Prostate gland (tissue), 2 donors: ENCODE results near the gene TSPAN32. TPM values are rescaled to one million over a fixed set of nuclear protein-coding genes. Genes with fewer than 3 reads are reported as not detected.

Experiments used
- DNase-seq: peaks from one replicate; pipeline ENCODE4 v3.0.0-alpha.2; 2019; ENCODE audit warnings: low spot score
- H3K27ac ChIP-seq, 2 donors: fragments of 200-600 bp; sonication (generic); 2 replicates each; pipeline ENCODE4 v1.5.1; 2017 to 2019
- H3K27me3 ChIP-seq: fragments of 200-600 bp; sonication (generic); replicated peaks from 2 replicates; pipeline ENCODE4 v1.5.1; 2019; ENCODE audit not compliant: insufficient read depth
- H3K36me3 ChIP-seq, 2 donors: fragments of 200-600 bp; sonication (generic); 1 replicate in 1 of 2; 2 replicates in 1 of 2; pipeline versions ENCODE4 v1.5.1 to v1.8.1; 2017 to 2019
- H3K4me1 ChIP-seq: fragments of 200-600 bp; sonication (generic); replicated peaks from 2 replicates; pipeline ENCODE4 v1.5.1; 2019
- H3K4me3 ChIP-seq, 2 donors: fragments of 200-600 bp; sonication (generic); 2 replicates each; pipeline ENCODE4 v1.5.1; 2017 to 2019
- H3K9me3 ChIP-seq: fragments of 200-600 bp; sonication (generic); 2 replicates; pipeline ENCODE4 v1.5.1; 2017
- POLR2A ChIP-seq: fragments of 450-650 bp; IDR thresholded peaks from one replicate; pipeline ENCODE4 v1.6.1; 2016; ENCODE audit warnings: antibody characterized with exemption, mild to moderate bottlenecking
- POLR2AphosphoS5 ChIP-seq: sonication (generic); formaldehyde crosslinking; IDR thresholded peaks from one replicate; pipeline ENCODE4 v1.6.1; 2017; ENCODE audit warnings: antibody characterized with exemption
- WGBS: methylation state at CpG from one replicate; pipeline ENCODE4 v1.1.5; 2018; 5-methylcytosine and 5-hydroxymethylcytosine counted together
- intact Hi-C: fragments of 100-400 bp; cut with DNase I; formaldehyde crosslinking; loops from one replicate; pipeline ENCODE4 v1.14.2; 2022
- total RNA-seq, 2 donors: library from RNA; depleted of rRNA; stranded (reverse); fragments of >200 nt; gene quantifications; one replicate each; pipeline ENCODE4 v1.1.0, GENCODE V29; 2016
- TF ChIP-seq, protein P1 (sequence below), 4 experiments: fragments of 200-600 bp in 2 of 4; fragments of 450-650 bp in 2 of 4; sonication (generic) in 2 of 4; IDR thresholded peaks; 1 replicate in 3 of 4; 2 replicates in 1 of 4; pipeline ENCODE4 v1.5.1; 2016 to 2019; ENCODE audit warnings: antibody characterized with exemption in 4 of 4, mild to moderate bottlenecking in 2 of 4, moderate library complexity in 2 of 4

Gene TSPAN32
- total RNA-seq, 2 donors from 2014 or later: not detected

DNA sequence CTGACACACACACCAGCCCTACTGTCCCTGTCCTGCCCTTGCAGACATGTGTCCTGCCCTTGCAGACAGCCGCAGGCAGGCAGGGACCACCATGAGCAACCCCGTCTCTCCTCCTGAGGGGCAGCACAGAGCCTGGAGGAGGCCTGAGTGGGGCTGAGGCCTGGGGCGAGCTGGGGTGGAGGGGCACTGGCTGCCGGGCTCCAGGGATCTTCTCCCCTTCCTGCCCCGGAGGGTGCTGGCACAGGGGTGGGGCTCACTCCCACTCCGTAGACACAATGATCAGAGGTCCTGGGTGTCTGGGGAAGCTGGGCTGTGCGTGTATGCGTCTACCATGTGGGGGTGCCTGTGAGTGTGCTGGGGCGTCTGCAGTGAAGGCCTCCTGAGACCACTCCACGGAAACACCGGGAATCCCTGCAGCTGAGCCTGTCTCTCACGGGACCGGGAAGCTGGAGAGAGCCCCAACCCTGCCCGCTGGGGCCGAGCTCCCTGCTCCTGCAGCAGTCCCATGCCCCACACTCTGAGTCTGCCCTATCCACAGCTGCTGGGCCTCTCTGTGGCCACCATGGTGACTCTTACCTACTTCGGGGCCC is 588 bp downstream of the TSPAN32 start:
- no peak overlapping the region for H3K4me3 ChIP-seq
- no peaks in the 10 kb centered on the region for H3K27me3 ChIP-seq
- TF ChIP-seq, protein P1, sequence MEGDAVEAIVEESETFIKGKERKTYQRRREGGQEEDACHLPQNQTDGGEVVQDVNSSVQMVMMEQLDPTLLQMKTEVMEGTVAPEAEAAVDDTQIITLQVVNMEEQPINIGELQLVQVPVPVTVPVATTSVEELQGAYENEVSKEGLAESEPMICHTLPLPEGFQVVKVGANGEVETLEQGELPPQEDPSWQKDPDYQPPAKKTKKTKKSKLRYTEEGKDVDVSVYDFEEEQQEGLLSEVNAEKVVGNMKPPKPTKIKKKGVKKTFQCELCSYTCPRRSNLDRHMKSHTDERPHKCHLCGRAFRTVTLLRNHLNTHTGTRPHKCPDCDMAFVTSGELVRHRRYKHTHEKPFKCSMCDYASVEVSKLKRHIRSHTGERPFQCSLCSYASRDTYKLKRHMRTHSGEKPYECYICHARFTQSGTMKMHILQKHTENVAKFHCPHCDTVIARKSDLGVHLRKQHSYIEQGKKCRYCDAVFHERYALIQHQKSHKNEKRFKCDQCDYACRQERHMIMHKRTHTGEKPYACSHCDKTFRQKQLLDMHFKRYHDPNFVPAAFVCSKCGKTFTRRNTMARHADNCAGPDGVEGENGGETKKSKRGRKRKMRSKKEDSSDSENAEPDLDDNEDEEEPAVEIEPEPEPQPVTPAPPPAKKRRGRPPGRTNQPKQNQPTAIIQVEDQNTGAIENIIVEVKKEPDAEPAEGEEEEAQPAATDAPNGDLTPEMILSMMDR (IDR thresholded peaks at IDR 0.05): no peak
- TF ChIP-seq POLR2AphosphoS5 (no peak), POLR2A (no peak)
- H3K9me3 ChIP-seq: no peaks in the 10 kb centered on the region
- H3K4me1 ChIP-seq: no peaks in the 10 kb centered on the region
- no peak for DNase-seq
- intact Hi-C loops: loop anchor here (5.0 kb wide), 1 partner anchor 110 kb away; no protein-coding TSS in a partner anchor
- H3K27ac ChIP-seq: no peak overlapping the region
- H3K36me3 ChIP-seq: no peaks in the 10 kb centered on the region
- 83% methylated on average over 1 of the region's 16 CpGs for WGBS

DNA sequence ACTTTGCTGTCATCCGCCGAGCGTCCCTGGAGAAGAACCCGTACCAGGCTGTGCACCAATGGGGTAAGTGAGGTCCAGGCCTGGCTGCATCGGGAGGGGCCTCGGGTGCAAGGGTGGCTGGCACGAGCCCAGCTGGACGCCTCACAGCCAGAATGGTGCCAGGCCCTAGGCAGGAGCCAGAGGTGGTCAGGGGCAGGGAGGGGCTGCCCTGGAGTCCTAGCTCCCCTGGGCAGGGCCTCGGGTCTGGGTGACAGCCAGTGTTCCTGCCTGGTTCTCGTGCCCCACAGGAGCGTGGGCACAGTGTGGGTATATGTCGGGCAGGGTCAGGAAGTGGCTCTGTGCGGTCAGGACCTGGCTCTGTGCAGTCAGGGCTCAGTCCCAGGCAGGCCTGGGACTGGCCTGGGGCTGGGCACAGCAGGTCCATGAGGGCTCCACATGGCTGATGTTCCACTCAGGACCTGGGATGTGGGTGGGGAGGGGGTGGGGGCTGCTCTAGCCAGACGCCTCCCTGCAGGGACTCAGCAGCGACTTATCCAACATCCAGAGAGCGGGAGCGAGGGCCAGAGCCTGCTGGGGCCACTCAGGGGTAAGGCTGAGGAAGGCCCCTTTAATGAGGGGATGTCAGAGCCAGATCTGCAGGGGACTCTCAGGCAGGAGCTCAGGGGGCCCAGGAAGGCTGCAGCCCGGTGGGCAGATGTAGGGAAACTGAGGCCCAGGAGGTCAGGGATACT is 1.2 kb downstream of the TSPAN32 start:
- no peaks in the 10 kb centered on the region for H3K9me3 ChIP-seq
- H3K27me3 ChIP-seq: no peaks in the 10 kb centered on the region
- no peaks in the 10 kb centered on the region for H3K4me1 ChIP-seq
- H3K27ac ChIP-seq: no peak overlapping the region
- WGBS: 61% methylated on average over 18 of the region's 18 CpGs
- no peaks in the 10 kb centered on the region for H3K36me3 ChIP-seq
- no peak overlapping the region for H3K4me3 ChIP-seq
- TF ChIP-seq, protein P1 (IDR thresholded peaks at IDR 0.05): no peak
- TF ChIP-seq POLR2AphosphoS5 (no peak), POLR2A (no peak)
- intact Hi-C loops: loop anchor here (5.0 kb wide), 1 partner anchor 111 kb away; no protein-coding TSS in a partner anchor
- DNase-seq: no peak

- no peaks in the 10 kb centered on the region for H3K4me1 ChIP-seq
- no peak overlapping the region for H3K4me3 ChIP-seq
- intact Hi-C loops: loop anchor here (5.0 kb wide), 1 partner anchor 112 kb away; no protein-coding TSS in a partner anchor
- DNase-seq: no peak
- H3K27ac ChIP-seq: no peak overlapping the region
- 72% methylated on average over 12 of the region's 15 CpGs for WGBS
- H3K9me3 ChIP-seq: no peaks in the 10 kb centered on the region
- no peaks in the 10 kb centered on the region for H3K36me3 ChIP-seq
- TF ChIP-seq POLR2A (no peak), POLR2AphosphoS5 (no peak)
- TF ChIP-seq, protein P1 (IDR thresholded peaks at IDR 0.05): no peak
- H3K27me3 ChIP-seq: no peaks in the 10 kb centered on the region
These were observed 2.1 kb downstream of the TSPAN32 start for GRCh38 chr11:2303627-2304505.

GRCh38 chr11:2304506-2305139 is 2.8 kb downstream of the TSPAN32 start:
- TF ChIP-seq, protein P1 (IDR thresholded peaks at IDR 0.05): no peak
- no peak for TF ChIP-seq POLR2AphosphoS5
- no peak for TF ChIP-seq POLR2A
- Histone ChIP-seq H3K27ac (peak overlapping the region in 1 of 2 donors; percentile 19), H3K4me3 (no peak overlapping the region), H3K36me3 (no peaks in the 10 kb centered on the region), H3K27me3 (no peaks in the 10 kb centered on the region), H3K9me3 (no peaks in the 10 kb centered on the region), H3K4me1 (no peaks in the 10 kb centered on the region)
- intact Hi-C loops: loop anchor here (1.0 to 5.0 kb wide), 5 partner anchors 98 to 583 kb away; partner anchors contain the start of genes CDKN1C and TSSC4
- WGBS: 73% methylated on average over 12 of the region's 14 CpGs
- DNase-seq: no peak
